Hepatocyte (in vitro differentiated cells): ENCODE data around the gene LILRB2.

Source experiments
- EZH2 ChIP-seq: fragments of 200-600 bp; sonication (generic); IDR thresholded peaks from 2 replicates; pipeline ENCODE4 v1.6.1; 2016; ENCODE audit warnings: antibody characterized with exemption, mild to moderate bottlenecking, borderline replicate concordance
- EZH2phosphoT487 ChIP-seq: fragments of 200-600 bp; sonication (generic); IDR thresholded peaks from one replicate; pipeline ENCODE4 v1.6.1; 2018; ENCODE audit warnings: antibody characterized with exemption, mild to moderate bottlenecking, low read depth, moderate library complexity; ENCODE audit not compliant: unreplicated experiment, severe bottlenecking
- TF ChIP-seq, protein P1 (sequence below): fragments of 200-600 bp; sonication (generic); IDR thresholded peaks from 2 replicates; pipeline ENCODE4 v1.5.1; 2016; ENCODE audit warnings: antibody characterized with exemption, mild to moderate bottlenecking; ENCODE audit not compliant: poor library complexity

DNA sequence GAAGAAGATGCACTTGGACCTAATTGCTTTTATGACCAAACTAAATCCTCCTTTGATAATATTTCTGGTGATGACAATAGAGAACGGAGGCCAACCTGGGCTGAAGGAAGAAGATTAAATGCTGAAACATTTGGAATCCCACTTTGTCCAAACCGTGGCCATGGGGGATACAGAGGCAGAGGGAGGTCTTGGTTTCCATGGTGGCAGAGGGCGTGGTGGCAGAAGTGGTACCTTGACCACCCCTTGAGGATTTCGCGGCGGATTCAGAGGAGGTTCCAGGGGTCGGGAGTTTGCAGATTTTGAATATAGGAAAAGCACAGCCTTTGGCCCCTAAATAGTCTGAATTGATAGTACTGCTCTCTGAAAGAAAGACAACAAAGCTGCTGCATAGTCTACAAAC, 50.9 kb downstream of the LILRB2 start:
- TF ChIP-seq, protein P1, sequence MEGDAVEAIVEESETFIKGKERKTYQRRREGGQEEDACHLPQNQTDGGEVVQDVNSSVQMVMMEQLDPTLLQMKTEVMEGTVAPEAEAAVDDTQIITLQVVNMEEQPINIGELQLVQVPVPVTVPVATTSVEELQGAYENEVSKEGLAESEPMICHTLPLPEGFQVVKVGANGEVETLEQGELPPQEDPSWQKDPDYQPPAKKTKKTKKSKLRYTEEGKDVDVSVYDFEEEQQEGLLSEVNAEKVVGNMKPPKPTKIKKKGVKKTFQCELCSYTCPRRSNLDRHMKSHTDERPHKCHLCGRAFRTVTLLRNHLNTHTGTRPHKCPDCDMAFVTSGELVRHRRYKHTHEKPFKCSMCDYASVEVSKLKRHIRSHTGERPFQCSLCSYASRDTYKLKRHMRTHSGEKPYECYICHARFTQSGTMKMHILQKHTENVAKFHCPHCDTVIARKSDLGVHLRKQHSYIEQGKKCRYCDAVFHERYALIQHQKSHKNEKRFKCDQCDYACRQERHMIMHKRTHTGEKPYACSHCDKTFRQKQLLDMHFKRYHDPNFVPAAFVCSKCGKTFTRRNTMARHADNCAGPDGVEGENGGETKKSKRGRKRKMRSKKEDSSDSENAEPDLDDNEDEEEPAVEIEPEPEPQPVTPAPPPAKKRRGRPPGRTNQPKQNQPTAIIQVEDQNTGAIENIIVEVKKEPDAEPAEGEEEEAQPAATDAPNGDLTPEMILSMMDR = no peak
- TF ChIP-seq EZH2 (no peak), EZH2phosphoT487 (no peak)
